Panc1 (cell line): Measurements from ENCODE around the gene FGD4. TPM values are rescaled to one million over a fixed set of nuclear protein-coding genes. Genes with fewer than 3 reads are reported as not detected.

Experiments used
- ATAC-seq: fragments of 200-7000 bp; cut with Tn5 transposase; 2 replicates; pipeline ENCODE4 v1.9.1; 2020; ENCODE audit warnings: mild to moderate bottlenecking, moderate library complexity
- BruUV-seq: library from RNA; stranded (reverse); fragments of 400-500 nt; replicated peaks from 2 replicates; lab custom pipeline; 2021; lab: Mats Ljungman, UMichigan
- CTCF ChIA-PET: fragments of 300-600 bp; sonication (Branson Sonifier 250); formaldehyde crosslinking; loops from one replicate; lab custom pipeline; 2022; ENCODE audit warnings: antibody characterized with exemption; lab: Charles Lee
- POLR2A ChIA-PET: fragments of 300-600 bp; sonication (Branson Sonifier 250); formaldehyde crosslinking; loops from one replicate; lab custom pipeline; 2022; ENCODE audit warnings: antibody characterized with exemption; lab: Charles Lee
- DNase-seq: peaks from one replicate; pipeline ENCODE4 v3.0.0-alpha.2; 2010; ENCODE audit warnings: low read depth, low spot score
- H3K27ac ChIP-seq: 2 replicates; pipeline ENCODE4 v1.5.1; 2011; ENCODE audit warnings: mild to moderate bottlenecking, low read length, inconsistent platforms
- H3K27me3 ChIP-seq: fragments of 200-500 bp; sonication (Bioruptor generic); 2 replicates; pipeline ENCODE4 v1.6.0; 2014; ENCODE audit warnings: low read length, inconsistent platforms; ENCODE audit not compliant: control insufficient read depth, insufficient read depth
- H3K36me3 ChIP-seq: fragments of 200-500 bp; sonication (Bioruptor generic); 2 replicates; pipeline ENCODE4 v1.5.1; 2014; ENCODE audit warnings: inconsistent platforms, mild to moderate bottlenecking, low read length, moderate library complexity; ENCODE audit not compliant: control insufficient read depth, insufficient read depth
- H3K4me1 ChIP-seq: 2 replicates; pipeline ENCODE4 v1.5.1; 2011; ENCODE audit warnings: inconsistent platforms, mild to moderate bottlenecking, low read length, moderate library complexity; ENCODE audit not compliant: control insufficient read depth, insufficient read depth
- H3K4me3 ChIP-seq, 2 experiments: 2 replicates each; pipeline ENCODE4 v1.5.1; 2011 to 2012; ENCODE audit warnings: low read depth in 2 of 2, low read length in 2 of 2, mild to moderate bottlenecking in 2 of 2, inconsistent platforms in 1 of 2, moderate library complexity in 1 of 2
- H3K9me3 ChIP-seq: fragments of 200-500 bp; sonication (Bioruptor generic); 2 replicates; pipeline ENCODE4 v1.5.1; 2014; ENCODE audit warnings: low read depth, mild to moderate bottlenecking, inconsistent platforms, low read length, moderate library complexity; ENCODE audit not compliant: control insufficient read depth, insufficient read depth
- CTCF ChIP-seq: fragments of 450-650 bp; IDR thresholded peaks from 2 replicates; pipeline ENCODE4 v1.5.1; 2017; ENCODE audit warnings: mild to moderate bottlenecking
- POLR2AphosphoS5 ChIP-seq: IDR thresholded peaks from 2 replicates; pipeline ENCODE4 v1.6.1; 2012; ENCODE audit warnings: mild to moderate bottlenecking, low read depth, low read length, moderate library complexity
- SIN3A ChIP-seq: IDR thresholded peaks from 2 replicates; pipeline ENCODE4 v1.6.1; 2012; ENCODE audit warnings: low read depth, mild to moderate bottlenecking, low read length, moderate library complexity, borderline replicate concordance; ENCODE audit not compliant: insufficient read depth
- TCF7L2 ChIP-seq: IDR thresholded peaks from 2 replicates; pipeline ENCODE4 v1.6.1; 2011; ENCODE audit warnings: mild to moderate bottlenecking, low read depth, low read length, inconsistent platforms
- in situ Hi-C: cut with HindIII; loops from 2 replicates; pipeline ENCODE4 v1.10.0; 2016; ENCODE audit warnings: low sequenced_read_pairs, low pct_unique_long_range_greater_than_20kb
- intact Hi-C: fragments of 100-400 bp; cut with micrococcal nuclease; formaldehyde crosslinking; loops from one replicate; pipeline ENCODE4 v1.10.0; 2022; ENCODE audit not compliant: unreplicated experiment
- total RNA-seq: library from RNA; stranded (reverse); gene quantifications from one replicate; pipeline ENCODE4 v1.2.1, GENCODE V29; 2021; ENCODE audit not compliant: unreplicated experiment
- TF ChIP-seq, protein P1 (sequence below), 2 experiments: IDR thresholded peaks; 2 replicates each; pipeline ENCODE4 v1.6.1; 2011 to 2012; ENCODE audit warnings: low read depth in 2 of 2, control low read depth in 1 of 2, low read length in 1 of 2, mild to moderate bottlenecking in 1 of 2, moderate library complexity in 1 of 2; ENCODE audit not compliant: insufficient read depth in 1 of 2

The FGD4 gene
- total RNA-seq, 1 experiment from 2014 or later, result 5.0 TPM

DNA sequence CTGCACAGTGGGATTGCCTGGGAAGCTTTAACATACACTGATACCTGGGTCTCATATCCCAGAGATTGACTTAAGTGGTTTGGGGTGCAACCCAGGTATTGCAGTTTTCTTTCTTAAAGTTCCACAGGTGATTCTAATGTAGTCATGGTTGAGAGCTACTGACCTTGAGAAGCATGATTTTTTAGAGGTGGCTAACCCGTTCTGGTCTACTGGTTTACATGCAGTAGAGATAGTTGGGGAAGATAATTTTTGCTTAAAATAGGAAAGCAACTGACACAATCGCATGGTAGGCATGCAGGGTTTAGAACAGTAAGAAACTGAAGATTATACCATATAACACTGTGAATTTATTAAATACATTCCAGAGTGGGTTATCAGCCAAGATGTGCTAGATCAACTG is 145.5 kb downstream of the FGD4 start:
- DNase-seq (no peak), ATAC-seq (no peak)
- no peak overlapping the region for H3K4me3 ChIP-seq
- no peaks in the 10 kb centered on the region for H3K27me3 ChIP-seq
- ChIA-PET CTCF (no interaction called here), POLR2A (no interaction called here)
- H3K9me3 ChIP-seq, result no peaks in the 10 kb centered on the region
- TF ChIP-seq TCF7L2, result no peak
- TF ChIP-seq, protein P1, sequence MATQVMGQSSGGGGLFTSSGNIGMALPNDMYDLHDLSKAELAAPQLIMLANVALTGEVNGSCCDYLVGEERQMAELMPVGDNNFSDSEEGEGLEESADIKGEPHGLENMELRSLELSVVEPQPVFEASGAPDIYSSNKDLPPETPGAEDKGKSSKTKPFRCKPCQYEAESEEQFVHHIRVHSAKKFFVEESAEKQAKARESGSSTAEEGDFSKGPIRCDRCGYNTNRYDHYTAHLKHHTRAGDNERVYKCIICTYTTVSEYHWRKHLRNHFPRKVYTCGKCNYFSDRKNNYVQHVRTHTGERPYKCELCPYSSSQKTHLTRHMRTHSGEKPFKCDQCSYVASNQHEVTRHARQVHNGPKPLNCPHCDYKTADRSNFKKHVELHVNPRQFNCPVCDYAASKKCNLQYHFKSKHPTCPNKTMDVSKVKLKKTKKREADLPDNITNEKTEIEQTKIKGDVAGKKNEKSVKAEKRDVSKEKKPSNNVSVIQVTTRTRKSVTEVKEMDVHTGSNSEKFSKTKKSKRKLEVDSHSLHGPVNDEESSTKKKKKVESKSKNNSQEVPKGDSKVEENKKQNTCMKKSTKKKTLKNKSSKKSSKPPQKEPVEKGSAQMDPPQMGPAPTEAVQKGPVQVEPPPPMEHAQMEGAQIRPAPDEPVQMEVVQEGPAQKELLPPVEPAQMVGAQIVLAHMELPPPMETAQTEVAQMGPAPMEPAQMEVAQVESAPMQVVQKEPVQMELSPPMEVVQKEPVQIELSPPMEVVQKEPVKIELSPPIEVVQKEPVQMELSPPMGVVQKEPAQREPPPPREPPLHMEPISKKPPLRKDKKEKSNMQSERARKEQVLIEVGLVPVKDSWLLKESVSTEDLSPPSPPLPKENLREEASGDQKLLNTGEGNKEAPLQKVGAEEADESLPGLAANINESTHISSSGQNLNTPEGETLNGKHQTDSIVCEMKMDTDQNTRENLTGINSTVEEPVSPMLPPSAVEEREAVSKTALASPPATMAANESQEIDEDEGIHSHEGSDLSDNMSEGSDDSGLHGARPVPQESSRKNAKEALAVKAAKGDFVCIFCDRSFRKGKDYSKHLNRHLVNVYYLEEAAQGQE (IDR thresholded peaks at IDR 0.05; ENCODE audit: insufficient read depth in 1 of 2, low read depth in 2 of 2, low read length in 1 of 2), result no peak
- TF ChIP-seq SIN3A, result no peak
- no peak for TF ChIP-seq CTCF
- no peak for TF ChIP-seq POLR2AphosphoS5
- BruUV-seq, result no TSS peak
- intact Hi-C loops, result no loop called here
- in situ Hi-C loops, result no loop called here
- H3K27ac ChIP-seq, result no peak overlapping the region
- no peaks in the 10 kb centered on the region for H3K4me1 ChIP-seq
- H3K36me3 ChIP-seq, result no peaks in the 10 kb centered on the region

- Histone ChIP-seq H3K27me3 (no peaks in the 10 kb centered on the region), H3K36me3 (no peaks in the 10 kb centered on the region), H3K4me1 (no peaks in the 10 kb centered on the region), H3K27ac (no peak overlapping the region), H3K9me3 (no peaks in the 10 kb centered on the region), H3K4me3 (no peak overlapping the region)
- BruUV-seq, result no TSS peak
- intact Hi-C loops (no loop called here), in situ Hi-C loops (no loop called here)
- no peak for ATAC-seq
- ChIA-PET CTCF (no interaction called here), POLR2A (interaction anchor here (0.6 kb wide), 1 partner anchor 1487 kb away, joined by 5 read pairs; no protein-coding TSS in a partner anchor)
- no peak for TF ChIP-seq SIN3A
- no peak for TF ChIP-seq CTCF
- no peak for TF ChIP-seq TCF7L2
- TF ChIP-seq, protein P1 (IDR thresholded peaks at IDR 0.05; ENCODE audit: insufficient read depth in 1 of 2, low read depth in 2 of 2, low read length in 1 of 2), result no peak
- no peak for TF ChIP-seq POLR2AphosphoS5
- no peak for DNase-seq
Measured at GRCh38 chr12:32545413-32545980, 146.1 kb downstream of the FGD4 start.
